HCT116 (cell line): ENCODE measurements around the gene KRT14. TPM values are rescaled to one million over a fixed set of nuclear protein-coding genes. Genes with fewer than 3 reads are reported as not detected.

Experiments used
- ATAC-seq: fragments of 200-7000 bp; cut with Tn5 transposase; 2 replicates; pipeline ENCODE4 v1.9.1; 2020; ENCODE audit warnings: mild to moderate bottlenecking, moderate library complexity
- BruUV-seq: library from RNA; stranded (reverse); fragments of 400-500 nt; replicated peaks from 2 replicates; lab custom pipeline; 2021; lab: Mats Ljungman, UMichigan
- CTCF ChIA-PET: fragments of 300-600 bp; sonication (Branson Sonifier 250); formaldehyde crosslinking; loops from one replicate; lab custom pipeline; 2021; ENCODE audit warnings: antibody characterized with exemption; lab: Charles Lee
- POLR2A ChIA-PET: fragments of 300-600, 350-600 bp; sonication (Branson Sonifier 250); formaldehyde crosslinking; loops from one replicate; lab custom pipeline; 2021; ENCODE audit warnings: antibody characterized with exemption; lab: Charles Lee
- RAD21 ChIA-PET, 2 experiments: fragments of 300-600 bp; sonication (Branson Sonifier 250); formaldehyde crosslinking; loops; one replicate each; lab custom pipeline; 2023; ENCODE audit warnings: low total read pairs in 2 of 2; ENCODE audit not compliant: uncharacterized antibody in 2 of 2, unreplicated experiment in 2 of 2, low non-redundant PET in 1 of 2; lab: Charles Lee
- DNase-seq: peaks from one replicate; pipeline ENCODE4 v3.0.0-alpha.2; 2010; ENCODE audit warnings: low read depth, low spot score
- H2AFZ ChIP-seq: fragments of 200-600 bp; shearing (Covaris generic), sonication (generic); 2 replicates; pipeline ENCODE4 v1.6.1; 2017; ENCODE audit warnings: low read depth, mixed run types, mixed read lengths, antibody characterized with exemption, low read length; ENCODE audit not compliant: poor library complexity, severe bottlenecking
- H3K27ac ChIP-seq: 2 replicates; pipeline ENCODE4 v1.5.1; 2012; ENCODE audit warnings: low read depth, low read length
- H3K27me3 ChIP-seq: fragments of 200-600 bp; sonication (generic); 2 replicates; pipeline ENCODE4 v1.6.1; 2016; ENCODE audit warnings: mixed run types, low read length, mixed read lengths; ENCODE audit not compliant: insufficient read depth
- H3K36me3 ChIP-seq, 2 experiments: fragments of 200-500 bp in 1 of 2; fragments of 200-600 bp in 1 of 2; sonication (Bioruptor generic) in 1 of 2; sonication (generic) in 1 of 2; 2 replicates each; pipeline versions ENCODE4 v1.5.1 to v1.6.1; 2014 to 2016; ENCODE audit warnings: low read length in 2 of 2, inconsistent platforms in 1 of 2, mixed read lengths in 1 of 2, mixed run types in 1 of 2; ENCODE audit not compliant: insufficient read depth in 2 of 2, control insufficient read depth in 1 of 2
- H3K4me1 ChIP-seq, 2 experiments: fragments of 200-600 bp in 1 of 2; sonication (generic) in 1 of 2; 2 replicates each; pipeline versions ENCODE4 v1.5.1 to v1.6.1; 2012 to 2017; ENCODE audit warnings: low read length in 2 of 2, inconsistent platforms in 1 of 2, mild to moderate bottlenecking in 1 of 2, mixed read lengths in 1 of 2, mixed run types in 1 of 2, moderate library complexity in 1 of 2; ENCODE audit not compliant: insufficient read depth in 2 of 2, control insufficient read depth in 1 of 2
- H3K4me2 ChIP-seq: fragments of 200-600 bp; sonication (generic); 2 replicates; pipeline ENCODE4 v1.6.1; 2017; ENCODE audit warnings: mixed run types, low read length, mixed read lengths
- H3K4me3 ChIP-seq, 2 experiments: fragments of 200-600 bp in 1 of 2; sonication (generic) in 1 of 2; replicated peaks in 1 of 2; 2 replicates each; pipeline ENCODE4 v1.5.1; 2011 to 2016; ENCODE audit warnings: low read length in 2 of 2, control low read depth in 1 of 2, low read depth in 1 of 2, mild to moderate bottlenecking in 1 of 2, mixed read lengths in 1 of 2, mixed run types in 1 of 2
- H3K79me2 ChIP-seq: fragments of 200-600 bp; sonication (generic); 2 replicates; pipeline ENCODE4 v1.6.1; 2017; ENCODE audit warnings: mild to moderate bottlenecking, mixed run types, low read length, moderate library complexity, mixed read lengths; ENCODE audit not compliant: insufficient read depth
- H3K9ac ChIP-seq: fragments of 200-600 bp; sonication (generic); 2 replicates; pipeline ENCODE4 v1.6.1; 2016; ENCODE audit warnings: low read length, mixed read lengths
- H3K9me2 ChIP-seq: fragments of 200-600 bp; sonication (generic), shearing (Covaris generic); 2 replicates; pipeline ENCODE4 v1.6.1; 2017; ENCODE audit warnings: mixed run types, mild to moderate bottlenecking, moderate library complexity; ENCODE audit not compliant: insufficient read depth
- H3K9me3 ChIP-seq, 2 experiments: fragments of 200-500 bp in 1 of 2; fragments of 200-600 bp in 1 of 2; sonication (Bioruptor generic) in 1 of 2; sonication (generic) in 1 of 2; 2 replicates each; pipeline ENCODE4 v1.6.1; 2014 to 2017; ENCODE audit warnings: low read length in 2 of 2, mixed read lengths in 2 of 2, inconsistent platforms in 1 of 2, low read depth in 1 of 2, mild to moderate bottlenecking in 1 of 2, mixed run types in 1 of 2, moderate library complexity in 1 of 2; ENCODE audit not compliant: control insufficient read depth in 1 of 2, insufficient read depth in 1 of 2
- H4K20me1 ChIP-seq: fragments of 200-600 bp; sonication (generic), shearing (Covaris generic); 2 replicates; pipeline ENCODE4 v1.6.1; 2017; ENCODE audit warnings: mixed run types, mild to moderate bottlenecking, moderate library complexity; ENCODE audit not compliant: insufficient read depth
- CBX3 ChIP-seq: IDR thresholded peaks from 2 replicates; pipeline ENCODE4 v1.6.1; 2012; ENCODE audit warnings: low read depth
- CEBPB ChIP-seq: IDR thresholded peaks from 2 replicates; pipeline ENCODE4 v1.6.1; 2012; ENCODE audit warnings: low read depth
- EGR1 ChIP-seq: IDR thresholded peaks from 2 replicates; pipeline ENCODE4 v1.6.1; 2012; ENCODE audit warnings: low read depth
- ELF1 ChIP-seq: IDR thresholded peaks from 2 replicates; pipeline ENCODE4 v1.6.1; 2012; ENCODE audit warnings: low read depth, borderline replicate concordance
- EZH2 ChIP-seq: fragments of 200-600 bp; sonication (generic); IDR thresholded peaks from 2 replicates; pipeline ENCODE4 v1.6.1; 2017; ENCODE audit warnings: antibody characterized with exemption, mixed run types
- FOSL1 ChIP-seq: IDR thresholded peaks from 2 replicates; pipeline ENCODE4 v1.6.1; 2012; ENCODE audit warnings: low read depth
- POLR2AphosphoS5 ChIP-seq: IDR thresholded peaks from 2 replicates; pipeline ENCODE4 v1.6.1; 2011; ENCODE audit warnings: mild to moderate bottlenecking, low read depth, low read length, moderate library complexity
- SIN3A ChIP-seq: IDR thresholded peaks from 2 replicates; pipeline ENCODE4 v1.6.1; 2012; ENCODE audit warnings: low read depth
- SP1 ChIP-seq: IDR thresholded peaks from 2 replicates; pipeline ENCODE4 v1.6.1; 2012; ENCODE audit warnings: low read depth
- SRF ChIP-seq: IDR thresholded peaks from 2 replicates; pipeline ENCODE4 v1.6.1; 2012; ENCODE audit warnings: low read depth
- TCF7L2 ChIP-seq: IDR thresholded peaks from 2 replicates; pipeline ENCODE4 v1.7.0; 2011; ENCODE audit warnings: borderline replicate concordance, inconsistent platforms; ENCODE audit not compliant: insufficient read depth, insufficient read length; ENCODE audit errors: extremely low read depth
- YY1 ChIP-seq: IDR thresholded peaks from 2 replicates; pipeline ENCODE4 v1.6.1; 2011; ENCODE audit warnings: low read length, low read depth, moderate library complexity, mild to moderate bottlenecking; ENCODE audit not compliant: insufficient replicate concordance; ENCODE audit errors: extremely low read depth
- ZFX ChIP-seq: fragments of 450-650 bp; IDR thresholded peaks from 2 replicates; pipeline ENCODE4 v1.6.1; 2017
- intact Hi-C: fragments of 100-400 bp; cut with micrococcal nuclease; formaldehyde crosslinking; loops from 2 replicates; pipeline ENCODE4 v1.10.0; 2022
- total RNA-seq: library from RNA; stranded (reverse); gene quantifications from one replicate; pipeline ENCODE4 v1.2.1, GENCODE V29; 2021; ENCODE audit not compliant: unreplicated experiment
- TF ChIP-seq, protein P1 (sequence below): IDR thresholded peaks from 2 replicates; pipeline ENCODE4 v1.6.1; 2011; ENCODE audit warnings: mild to moderate bottlenecking, low read length, moderate library complexity; ENCODE audit not compliant: insufficient replicate concordance; ENCODE audit errors: extremely low read depth
- TF ChIP-seq, protein P2 (sequence below): IDR thresholded peaks from 2 replicates; pipeline ENCODE4 v1.6.1; 2012
- TF ChIP-seq, protein P3 (sequence below): IDR thresholded peaks from 2 replicates; pipeline ENCODE4 v1.6.1; 2012

KRT14 gene
- total RNA-seq, 1 experiment from 2014 or later: not detected

DNA sequence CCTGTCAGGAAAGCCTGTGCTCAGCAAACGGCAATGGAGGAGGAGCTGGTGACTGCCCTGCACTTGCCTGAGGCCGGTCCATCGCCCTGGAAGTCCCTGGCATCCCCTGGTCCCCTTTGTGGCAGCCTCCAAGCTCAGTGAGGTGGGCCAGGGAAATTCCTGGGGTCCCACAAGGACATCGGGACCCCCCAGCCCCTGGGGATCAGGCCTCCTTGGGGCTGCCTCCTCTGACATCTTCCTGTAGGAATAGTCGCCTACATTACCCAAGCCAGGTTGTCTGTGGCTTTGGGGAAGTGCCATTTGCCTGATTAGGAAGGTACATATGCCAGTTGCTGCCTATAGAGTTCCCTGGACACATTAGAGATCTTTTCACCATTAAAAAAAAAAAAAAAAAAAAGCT lies 7.7 kb downstream of the KRT14 start:
- no peak overlapping the region for H2AFZ ChIP-seq
- CTCF ChIA-PET: interaction anchor here (0.9 to 2.3 kb wide), 12 partner anchors 8 to 87 kb away, joined by 3 to 29 read pairs (median 6); no protein-coding TSS in a partner anchor
- H3K4me3 ChIP-seq: peak overlapping the region in 1 of 2 experiments; percentile 47; a peak in 2 of 4 replicates
- H4K20me1 ChIP-seq: no peaks in the 10 kb centered on the region
- DNase-seq (no peak), ATAC-seq (no peak)
- RAD21 ChIA-PET: interaction anchor here (1.1 to 1.4 kb wide), 5 partner anchors 30 to 84 kb away, joined by 4 to 7 read pairs (median 5); no protein-coding TSS in a partner anchor
- TF ChIP-seq YY1 (no peak), FOSL1 (no peak)
- POLR2A ChIA-PET: interaction anchor here (0.9 to 2.5 kb wide), 6 partner anchors 13 to 110 kb away, joined by 3 to 9 read pairs (median 4); no protein-coding TSS in a partner anchor
- H3K79me2 ChIP-seq: no peaks in the 10 kb centered on the region
- no peaks in the 10 kb centered on the region for H3K27me3 ChIP-seq
- H3K9me3 ChIP-seq: no peaks in the 10 kb centered on the region
- peak overlapping the region; percentile 44; the same call in 1 of the 2 replicates for H3K9ac ChIP-seq
- no peaks in the 10 kb centered on the region for H3K9me2 ChIP-seq
- TSS peak; percentile 98 for BruUV-seq
- H3K27ac ChIP-seq: peak overlapping the region; percentile 6; the same call in 1 of the 2 replicates
- H3K4me2 ChIP-seq: peak overlapping the region; percentile 84
- no peaks in the 10 kb centered on the region for H3K36me3 ChIP-seq
- intact Hi-C loops: loop anchor here (1.0 kb wide), 2 partner anchors 69 to 83 kb away; no protein-coding TSS in a partner anchor
- peaks cover 22 to 49% of the 10 kb centered on the region in 2 experiments for H3K4me1 ChIP-seq

DNA sequence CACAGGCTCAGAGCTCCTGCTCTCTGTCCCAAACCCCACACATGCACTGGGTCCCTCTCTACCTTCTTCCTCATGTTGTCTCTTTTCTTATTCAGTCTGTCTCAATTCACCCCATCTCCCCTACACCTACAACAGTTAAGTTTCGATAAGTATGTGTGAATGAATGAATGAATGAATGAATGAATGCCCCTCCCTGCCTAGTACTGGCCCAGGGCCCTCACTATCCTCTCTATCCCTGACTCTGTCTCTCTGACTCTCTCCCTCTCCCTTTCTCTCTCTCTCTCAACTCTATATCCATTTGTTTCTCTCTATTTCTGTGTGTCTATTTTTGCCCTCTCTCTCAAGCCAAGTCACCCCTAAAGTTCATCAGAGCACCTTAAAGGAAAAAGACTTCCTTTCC lies 8.2 kb downstream of the KRT14 start:
- peak overlapping the region; percentile 84 for H3K4me2 ChIP-seq
- no peak overlapping the region for H3K9ac ChIP-seq
- TF ChIP-seq ZFX (no peak), TCF7L2 (no peak), CEBPB (no peak), POLR2AphosphoS5 (no peak), SP1 (no peak), ELF1 (no peak), YY1 (no peak), SRF (no peak), CBX3 (no peak), SIN3A (no peak), EZH2 (no peak), EGR1 (no peak)
- TF ChIP-seq, protein P1, sequence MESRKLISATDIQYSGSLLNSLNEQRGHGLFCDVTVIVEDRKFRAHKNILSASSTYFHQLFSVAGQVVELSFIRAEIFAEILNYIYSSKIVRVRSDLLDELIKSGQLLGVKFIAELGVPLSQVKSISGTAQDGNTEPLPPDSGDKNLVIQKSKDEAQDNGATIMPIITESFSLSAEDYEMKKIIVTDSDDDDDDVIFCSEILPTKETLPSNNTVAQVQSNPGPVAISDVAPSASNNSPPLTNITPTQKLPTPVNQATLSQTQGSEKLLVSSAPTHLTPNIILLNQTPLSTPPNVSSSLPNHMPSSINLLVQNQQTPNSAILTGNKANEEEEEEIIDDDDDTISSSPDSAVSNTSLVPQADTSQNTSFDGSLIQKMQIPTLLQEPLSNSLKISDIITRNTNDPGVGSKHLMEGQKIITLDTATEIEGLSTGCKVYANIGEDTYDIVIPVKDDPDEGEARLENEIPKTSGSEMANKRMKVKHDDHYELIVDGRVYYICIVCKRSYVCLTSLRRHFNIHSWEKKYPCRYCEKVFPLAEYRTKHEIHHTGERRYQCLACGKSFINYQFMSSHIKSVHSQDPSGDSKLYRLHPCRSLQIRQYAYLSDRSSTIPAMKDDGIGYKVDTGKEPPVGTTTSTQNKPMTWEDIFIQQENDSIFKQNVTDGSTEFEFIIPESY: no peak
- TF ChIP-seq, protein P2, sequence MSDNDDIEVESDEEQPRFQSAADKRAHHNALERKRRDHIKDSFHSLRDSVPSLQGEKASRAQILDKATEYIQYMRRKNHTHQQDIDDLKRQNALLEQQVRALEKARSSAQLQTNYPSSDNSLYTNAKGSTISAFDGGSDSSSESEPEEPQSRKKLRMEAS: no peak
- TF ChIP-seq, protein P3, sequence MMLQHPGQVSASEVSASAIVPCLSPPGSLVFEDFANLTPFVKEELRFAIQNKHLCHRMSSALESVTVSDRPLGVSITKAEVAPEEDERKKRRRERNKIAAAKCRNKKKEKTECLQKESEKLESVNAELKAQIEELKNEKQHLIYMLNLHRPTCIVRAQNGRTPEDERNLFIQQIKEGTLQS: no peak
- ChIA-PET RAD21 (no interaction called here), CTCF (interaction anchor here (1.0 to 2.3 kb wide), 5 partner anchors 7 to 84 kb away, joined by 3 to 29 read pairs (median 15); no protein-coding TSS in a partner anchor), POLR2A (interaction anchor here (0.9 to 2.5 kb wide), 5 partner anchors 13 to 70 kb away, joined by 3 to 9 read pairs (median 3); no protein-coding TSS in a partner anchor)
- H3K27me3 ChIP-seq: no peaks in the 10 kb centered on the region
- ATAC-seq (no peak), DNase-seq (no peak)
- intact Hi-C loops: no loop called here
- no peaks in the 10 kb centered on the region for H3K9me3 ChIP-seq
- peaks cover 22 to 49% of the 10 kb centered on the region in 2 experiments for H3K4me1 ChIP-seq
- H3K79me2 ChIP-seq: no peaks in the 10 kb centered on the region
- no peaks in the 10 kb centered on the region for H4K20me1 ChIP-seq
- no peak overlapping the region for H2AFZ ChIP-seq
- H3K4me3 ChIP-seq: no peak overlapping the region
- H3K9me2 ChIP-seq: no peaks in the 10 kb centered on the region
- no peak overlapping the region for H3K27ac ChIP-seq
- no peaks in the 10 kb centered on the region for H3K36me3 ChIP-seq
- no TSS peak for BruUV-seq
